ENCODE measurements around the gene CHI3L2. TPM values are rescaled to one million over a fixed set of nuclear protein-coding genes. Genes with fewer than 3 reads are reported as not detected.

Gene CHI3L2
- polyA plus RNA-seq, 1 donor from 2014 or later, result not detected

GRCh38 chr1:111201275-111202090, 26.0 kb upstream of the CHI3L2 start:
- Histone ChIP-seq H3K4me2 (ENCODE audit: low read length) (no peak overlapping the region), H3F3A (ENCODE audit: insufficient read depth, low read length, poor library complexity, severe bottlenecking) (no peaks in the 10 kb centered on the region), H3K4me3 (ENCODE audit: low read length) (no peak overlapping the region), H4K20me1 (ENCODE audit: insufficient read depth) (no peaks in the 10 kb centered on the region), H3K9me2 (ENCODE audit: insufficient read depth, low read length) (no peaks in the 10 kb centered on the region), H3K9me3 (ENCODE audit: low read length) (no peaks in the 10 kb centered on the region), H3K27me3 (ENCODE audit: insufficient read depth, low read depth, low read length) (peaks cover 35% of the 10 kb centered on the region), H3K36me3 (ENCODE audit: insufficient read depth, low read length) (no peaks in the 10 kb centered on the region), H2AFZ (ENCODE audit: low read depth, low read length) (no peak overlapping the region), H3K79me2 (replicated peaks; ENCODE audit: insufficient read depth, low read length) (no peaks in the 10 kb centered on the region), H3K9ac (ENCODE audit: low read length) (no peak overlapping the region), H3K27ac (ENCODE audit: low read length) (no peak overlapping the region)
- TF ChIP-seq EZH2 (IDR thresholded peaks at IDR 0.05; ENCODE audit: borderline replicate concordance, insufficient read depth, low read length, poor library complexity, severe bottlenecking) (no peak), POLR2AphosphoS5 (IDR thresholded peaks at IDR 0.05) (no peak), MXI1 (conservative IDR thresholded peaks at IDR 0.05; ENCODE audit: poor library complexity, severe bottlenecking) (no peak), RAD21 (conservative IDR thresholded peaks at IDR 0.05) (no peak), TAF1 (IDR thresholded peaks at IDR 0.05; ENCODE audit: low read depth) (no peak), SMC3 (conservative IDR thresholded peaks at IDR 0.05; ENCODE audit: poor library complexity) (no peak), CTCF (IDR thresholded peaks at IDR 0.05; ENCODE audit: poor library complexity, severe bottlenecking) (no peak), EP300 (conservative IDR thresholded peaks at IDR 0.05; ENCODE audit: poor library complexity, severe bottlenecking) (no peak)
- TF ChIP-seq, protein P1, sequence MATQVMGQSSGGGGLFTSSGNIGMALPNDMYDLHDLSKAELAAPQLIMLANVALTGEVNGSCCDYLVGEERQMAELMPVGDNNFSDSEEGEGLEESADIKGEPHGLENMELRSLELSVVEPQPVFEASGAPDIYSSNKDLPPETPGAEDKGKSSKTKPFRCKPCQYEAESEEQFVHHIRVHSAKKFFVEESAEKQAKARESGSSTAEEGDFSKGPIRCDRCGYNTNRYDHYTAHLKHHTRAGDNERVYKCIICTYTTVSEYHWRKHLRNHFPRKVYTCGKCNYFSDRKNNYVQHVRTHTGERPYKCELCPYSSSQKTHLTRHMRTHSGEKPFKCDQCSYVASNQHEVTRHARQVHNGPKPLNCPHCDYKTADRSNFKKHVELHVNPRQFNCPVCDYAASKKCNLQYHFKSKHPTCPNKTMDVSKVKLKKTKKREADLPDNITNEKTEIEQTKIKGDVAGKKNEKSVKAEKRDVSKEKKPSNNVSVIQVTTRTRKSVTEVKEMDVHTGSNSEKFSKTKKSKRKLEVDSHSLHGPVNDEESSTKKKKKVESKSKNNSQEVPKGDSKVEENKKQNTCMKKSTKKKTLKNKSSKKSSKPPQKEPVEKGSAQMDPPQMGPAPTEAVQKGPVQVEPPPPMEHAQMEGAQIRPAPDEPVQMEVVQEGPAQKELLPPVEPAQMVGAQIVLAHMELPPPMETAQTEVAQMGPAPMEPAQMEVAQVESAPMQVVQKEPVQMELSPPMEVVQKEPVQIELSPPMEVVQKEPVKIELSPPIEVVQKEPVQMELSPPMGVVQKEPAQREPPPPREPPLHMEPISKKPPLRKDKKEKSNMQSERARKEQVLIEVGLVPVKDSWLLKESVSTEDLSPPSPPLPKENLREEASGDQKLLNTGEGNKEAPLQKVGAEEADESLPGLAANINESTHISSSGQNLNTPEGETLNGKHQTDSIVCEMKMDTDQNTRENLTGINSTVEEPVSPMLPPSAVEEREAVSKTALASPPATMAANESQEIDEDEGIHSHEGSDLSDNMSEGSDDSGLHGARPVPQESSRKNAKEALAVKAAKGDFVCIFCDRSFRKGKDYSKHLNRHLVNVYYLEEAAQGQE (IDR thresholded peaks at IDR 0.05; ENCODE audit: borderline replicate concordance), result no peak

DNA sequence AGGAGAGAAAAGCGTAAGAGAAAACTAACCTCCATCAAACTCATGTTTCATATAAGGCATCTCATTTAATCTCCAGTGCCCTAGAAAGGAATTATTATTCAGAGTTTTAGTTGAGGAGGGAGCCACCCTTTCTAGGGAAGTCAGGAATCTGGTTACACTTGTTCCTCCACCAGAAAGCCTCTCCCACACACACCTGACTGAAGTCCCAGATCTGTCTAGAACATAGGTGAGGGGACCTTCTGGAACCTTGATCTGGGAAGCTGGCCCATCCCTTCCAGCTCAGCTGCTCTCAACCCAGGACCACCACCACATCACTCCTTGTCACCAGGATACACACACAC, 25.2 kb upstream of the CHI3L2 start:
- H2AFZ ChIP-seq (ENCODE audit: low read depth, low read length), result no peak overlapping the region
- no peak for TF ChIP-seq CTCF (IDR thresholded peaks at IDR 0.05; ENCODE audit: poor library complexity, severe bottlenecking)
- no peak for TF ChIP-seq MXI1 (conservative IDR thresholded peaks at IDR 0.05; ENCODE audit: poor library complexity, severe bottlenecking)
- TF ChIP-seq, protein P1 (IDR thresholded peaks at IDR 0.05; ENCODE audit: borderline replicate concordance), result no peak
- TF ChIP-seq RAD21 (conservative IDR thresholded peaks at IDR 0.05), result no peak
- TF ChIP-seq TAF1 (IDR thresholded peaks at IDR 0.05; ENCODE audit: low read depth), result no peak
- H3K36me3 ChIP-seq (ENCODE audit: insufficient read depth, low read length), result no peaks in the 10 kb centered on the region
- peaks cover 35% of the 10 kb centered on the region for H3K27me3 ChIP-seq (ENCODE audit: insufficient read depth, low read depth, low read length)
- no peaks in the 10 kb centered on the region for H3K9me2 ChIP-seq (ENCODE audit: insufficient read depth, low read length)
- no peak overlapping the region for H3K4me2 ChIP-seq (ENCODE audit: low read length)
- H3K27ac ChIP-seq (ENCODE audit: low read length), result no peak overlapping the region
- no peak overlapping the region for H3K9ac ChIP-seq (ENCODE audit: low read length)
- H3K4me3 ChIP-seq (ENCODE audit: low read length), result no peak overlapping the region
- H3K79me2 ChIP-seq (replicated peaks; ENCODE audit: insufficient read depth, low read length), result no peaks in the 10 kb centered on the region
- H4K20me1 ChIP-seq (ENCODE audit: insufficient read depth), result no peaks in the 10 kb centered on the region
- no peaks in the 10 kb centered on the region for H3K9me3 ChIP-seq (ENCODE audit: low read length)
- H3F3A ChIP-seq (ENCODE audit: insufficient read depth, low read length, poor library complexity, severe bottlenecking), result no peaks in the 10 kb centered on the region
